ENCODE measurements around the gene OR4D10.
"Not testable (repeated sequence)": the region's sequence is repeated elsewhere in the genome, so short reads cannot be mapped to it uniquely, and the experiment has no call there.

Gene OR4D10

GRCh38 chr11:59437770-59438169, 35.3 kb upstream of the OR4D10 start:
- H3K4me3 ChIP-seq (ENCODE audit: low read length), result no peak overlapping the region
- DNase-seq (ENCODE audit: low read depth), result no peak

GRCh38 chr11:59445624-59446023, 27.5 kb upstream of the OR4D10 start:
- DNase-seq (ENCODE audit: low read depth), result not testable (repeated sequence)

More at GRCh38 chr11:59437770-59438169, 35.3 kb upstream of the OR4D10 start:
- TF ChIP-seq CTCF (conservative IDR thresholded peaks at IDR 0.05; ENCODE audit: low read depth, low read length), result no peak

GRCh38 chr11:59448484-59448883, 24.6 kb upstream of the OR4D10 start:
- no peak overlapping the region for H3K4me3 ChIP-seq (ENCODE audit: low read length)
- no peak for TF ChIP-seq CTCF (conservative IDR thresholded peaks at IDR 0.05; ENCODE audit: low read depth, low read length)
- DNase-seq (ENCODE audit: low read depth), result no peak

More at GRCh38 chr11:59445624-59446023, 27.5 kb upstream of the OR4D10 start:
- not testable (repeated sequence) for H3K4me3 ChIP-seq (ENCODE audit: low read length)

GRCh38 chr11:59456661-59457060, 16.5 kb upstream of the OR4D10 start, which contains the start of gene OR4D6:
OR4D6 (plus strand) TSS chr11:59456961; CDS start chr11:59456961, 0 bp downstream.
- TF ChIP-seq CTCF (conservative IDR thresholded peaks at IDR 0.05; ENCODE audit: low read depth, low read length), result no peak
- no peak within 1 kb of the TSS for H3K4me3 ChIP-seq (ENCODE audit: low read length)
- DNase-seq (ENCODE audit: low read depth), result no peak

- no peak overlapping the region for H3K4me3 ChIP-seq (ENCODE audit: low read length)
- DNase-seq (ENCODE audit: low read depth), result no peak
- no peak for TF ChIP-seq CTCF (conservative IDR thresholded peaks at IDR 0.05; ENCODE audit: low read depth, low read length)
These were observed 13.2 kb upstream of the OR4D10 start for GRCh38 chr11:59459916-59460315.

GRCh38 chr11:59463190-59463641, 9.9 kb upstream of the OR4D10 start:
- no peak overlapping the region for H3K4me3 ChIP-seq (ENCODE audit: low read length)
- no peak for DNase-seq (ENCODE audit: low read depth)
- no peak for TF ChIP-seq CTCF (conservative IDR thresholded peaks at IDR 0.05; ENCODE audit: low read depth, low read length)

GRCh38 chr11:59475176-59475575, 2.1 kb downstream of the OR4D10 start:
- DNase-seq (ENCODE audit: low read depth), result no peak
- TF ChIP-seq CTCF (conservative IDR thresholded peaks at IDR 0.05; ENCODE audit: low read depth, low read length), result no peak
- H3K4me3 ChIP-seq (ENCODE audit: low read length), result no peak overlapping the region

- DNase-seq (ENCODE audit: low read depth), result no peak
- TF ChIP-seq CTCF (conservative IDR thresholded peaks at IDR 0.05; ENCODE audit: low read depth, low read length), result no peak
These were observed 6.8 kb downstream of the OR4D10 start for GRCh38 chr11:59479906-59480305.

More at GRCh38 chr11:59479906-59480305, 6.8 kb downstream of the OR4D10 start:
- H3K4me3 ChIP-seq (ENCODE audit: low read length), result no peak overlapping the region

Measured in retinal pigment epithelial cell (primary cell).